Measurements from ENCODE around the gene HECTD1.
"Not testable (repeated sequence)": the region's sequence is repeated elsewhere in the genome, so short reads cannot be mapped to it uniquely, and the experiment has no call there.

Gene HECTD1

GRCh38 chr14:31228533-31228932 lies 20.9 kb upstream of the HECTD1 start:
- no peak for DNase-seq (ENCODE audit: low read depth in 2 of 2)

GRCh38 chr14:31224808-31225207 lies 17.2 kb upstream of the HECTD1 start:
- DNase-seq (ENCODE audit: low read depth in 2 of 2): no peak

GRCh38 chr14:31223331-31223730 lies 15.7 kb upstream of the HECTD1 start:
- no peak for DNase-seq (ENCODE audit: low read depth in 2 of 2)

- no peak for DNase-seq (ENCODE audit: low read depth in 2 of 2)
Observed at GRCh38 chr14:31222834-31223233, 15.2 kb upstream of the HECTD1 start.

DNA sequence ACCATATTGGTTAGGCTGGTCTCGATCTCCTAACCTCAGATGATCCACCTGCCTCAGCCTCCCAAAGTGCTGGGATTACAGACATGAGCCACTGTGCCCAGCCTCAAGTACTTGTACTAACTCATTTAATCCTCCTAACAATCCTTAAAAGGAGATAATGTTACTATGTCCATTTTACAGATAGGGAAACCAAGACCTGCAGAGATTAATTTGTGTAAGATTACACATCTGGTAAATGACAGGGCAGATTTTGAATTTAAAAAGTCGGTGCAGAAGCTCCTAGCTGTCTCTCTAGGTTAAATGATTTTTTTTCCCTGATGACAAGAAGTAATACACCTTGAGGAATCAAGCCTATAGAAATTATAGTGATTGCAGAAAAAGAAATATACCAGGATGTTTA lies 13.7 kb upstream of the HECTD1 start:
- no peak for DNase-seq (ENCODE audit: low read depth in 2 of 2)

DNA sequence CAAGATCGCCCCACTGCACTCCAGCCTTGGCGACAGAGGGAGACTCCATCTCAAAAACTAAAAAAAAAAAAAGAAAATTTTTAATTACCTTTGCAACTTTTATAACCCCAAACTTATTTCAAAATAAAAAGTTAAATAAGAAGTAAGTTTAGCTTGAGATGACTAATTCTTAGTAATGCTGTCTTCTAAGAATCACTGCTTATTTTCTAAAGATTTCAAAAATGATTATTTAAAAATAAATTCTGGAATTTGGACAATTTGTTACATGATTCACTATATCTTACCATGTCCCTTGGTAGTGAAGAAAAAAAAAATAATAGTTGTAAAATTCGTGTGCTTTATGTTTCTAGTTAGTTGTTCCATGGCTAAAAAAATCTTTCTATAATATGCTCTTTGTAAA lies 11.6 kb upstream of the HECTD1 start:
- DNase-seq (ENCODE audit: low read depth in 2 of 2): no peak

- DNase-seq (ENCODE audit: low read depth in 2 of 2): no peak
Observed at GRCh38 chr14:31216359-31216758, 8.8 kb upstream of the HECTD1 start.

GRCh38 chr14:31212893-31213292 lies 5.3 kb upstream of the HECTD1 start:
- DNase-seq (ENCODE audit: low read depth in 2 of 2): no peak

DNA sequence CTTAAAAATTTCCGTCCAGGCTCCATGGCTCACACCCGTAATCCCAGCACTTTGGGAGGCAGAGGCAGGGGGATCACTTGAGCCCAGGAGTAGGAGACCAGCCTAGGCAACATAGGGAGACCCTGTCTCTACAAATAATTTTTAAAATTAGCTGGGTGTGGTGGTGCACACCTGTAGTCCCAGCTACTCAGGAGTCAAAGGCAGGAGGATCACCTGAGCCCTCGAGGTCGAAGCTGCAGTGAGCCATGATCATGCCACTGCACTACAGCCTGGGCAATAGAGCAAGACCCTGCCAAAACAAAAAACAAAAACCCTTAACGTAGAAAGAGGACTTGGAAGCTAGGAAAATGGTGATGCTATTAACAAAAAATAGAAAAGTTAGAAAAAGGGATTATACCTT lies 2.0 kb upstream of the HECTD1 start:
- DNase-seq (ENCODE audit: low read depth in 2 of 2): no peak

GRCh38 chr14:31208546-31209424 lies 1.2 kb upstream of the HECTD1 start:
- peak; percentile 11 to 20 for DNase-seq (ENCODE audit: low read depth in 2 of 2)

DNA sequence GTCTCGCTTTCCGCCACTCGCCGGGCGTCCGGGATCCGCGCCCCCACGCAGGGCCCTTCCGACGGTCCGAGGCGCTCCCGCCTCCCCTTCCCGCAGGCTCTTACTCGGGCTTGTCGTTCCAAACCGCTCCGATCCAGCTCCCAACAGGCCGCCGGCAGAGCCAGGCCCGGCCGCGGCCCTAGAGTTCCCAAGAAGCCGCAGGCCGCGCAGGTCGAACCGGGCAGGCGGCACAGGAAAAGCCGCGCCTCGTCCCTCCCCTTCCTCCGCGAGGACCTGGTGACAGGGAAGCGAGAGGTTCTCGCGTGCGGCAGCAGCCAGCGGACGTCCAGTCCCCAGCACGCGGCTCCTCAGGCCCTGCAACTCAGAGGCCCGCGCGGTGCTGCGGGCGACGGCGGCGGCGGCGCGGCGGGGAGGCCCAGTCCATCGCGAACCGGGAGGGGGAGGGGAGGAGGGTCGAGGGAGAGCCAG lies 272 bp downstream of the HECTD1 start:
- DNase-seq (ENCODE audit: low read depth in 2 of 2): no peak

DNA sequence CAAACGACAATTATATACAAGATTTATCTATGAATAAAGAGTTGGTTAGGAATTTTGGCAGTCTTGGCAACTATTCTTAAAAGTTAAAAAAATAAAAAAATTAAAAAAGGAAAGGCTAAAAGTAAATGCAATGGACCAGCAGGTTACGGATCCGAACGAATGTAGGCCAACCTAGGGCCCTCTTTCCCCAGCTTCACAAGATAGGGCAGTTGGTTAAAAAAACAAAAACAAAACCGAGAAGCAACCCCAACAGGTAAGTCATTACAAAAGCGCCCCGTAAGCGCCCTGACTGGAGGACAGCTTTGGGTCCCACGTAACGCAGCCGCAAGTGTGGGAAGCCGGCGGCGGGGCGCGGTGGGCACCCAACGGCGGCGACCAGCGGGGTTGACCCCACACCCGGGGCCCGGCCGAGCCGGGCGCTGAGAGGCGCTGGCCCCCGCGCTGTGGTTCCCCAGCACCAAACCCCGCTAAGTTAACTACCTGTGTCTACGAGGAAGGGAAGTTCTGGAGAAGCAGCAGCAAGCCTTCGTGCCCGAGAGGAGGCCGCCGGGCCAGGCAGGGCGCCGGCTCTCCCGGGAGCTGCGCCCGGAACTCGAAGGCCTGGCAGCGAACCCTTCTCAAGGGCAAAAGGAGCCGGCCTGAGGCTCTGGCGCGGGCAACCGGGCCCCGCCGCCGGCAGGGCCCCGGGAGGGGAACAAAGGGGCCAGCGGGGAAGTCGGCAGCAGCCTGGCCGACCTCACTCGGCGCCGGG lies 882 bp downstream of the HECTD1 start:
- DNase-seq (ENCODE audit: low read depth in 2 of 2): peak; percentile 47 to 50

GRCh38 chr14:31205681-31206535 lies 1.7 kb downstream of the HECTD1 start:
- DNase-seq (ENCODE audit: low read depth in 2 of 2): no peak

DNA sequence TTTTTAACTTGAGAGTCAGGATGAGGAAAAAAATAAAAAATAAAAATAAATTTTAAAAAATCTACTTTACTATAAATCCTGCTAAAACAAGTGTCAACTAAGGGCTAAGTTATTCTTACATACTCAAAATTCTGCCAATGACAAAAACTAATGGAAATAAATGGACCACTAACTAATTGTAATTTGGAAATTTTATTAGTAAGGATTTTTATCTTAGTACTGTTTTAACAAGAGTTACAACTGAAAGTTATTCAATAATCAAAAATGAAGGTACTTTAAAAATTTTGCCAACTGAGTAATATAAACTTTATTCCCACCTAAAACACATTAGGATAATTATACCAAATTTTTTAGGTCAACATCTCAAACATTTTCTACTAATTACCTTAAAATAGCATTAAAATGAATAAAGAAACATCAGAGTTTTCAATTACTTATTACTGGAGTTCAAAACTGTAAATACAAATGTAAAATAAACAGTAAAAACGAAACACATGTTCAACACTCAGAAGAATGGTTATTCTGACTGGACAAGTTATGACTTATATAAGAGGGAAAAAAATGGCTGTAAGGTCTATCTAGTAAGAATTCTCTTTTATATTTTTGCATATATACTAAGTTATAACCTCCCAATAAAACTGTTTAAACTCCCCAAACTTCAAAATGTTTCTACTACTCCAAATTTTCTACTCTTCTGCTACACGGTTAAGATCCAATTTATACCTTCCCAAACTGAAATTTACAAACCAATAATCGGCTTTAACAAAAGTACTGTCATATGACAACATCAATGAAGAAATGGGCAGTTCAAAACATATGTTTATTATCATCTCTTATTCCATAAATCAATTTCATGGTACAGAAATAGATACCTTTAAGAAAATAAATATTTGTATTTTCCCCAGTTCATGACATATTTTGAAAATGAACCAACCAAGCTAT lies 2.7 kb downstream of the HECTD1 start:
- DNase-seq (ENCODE audit: low read depth in 2 of 2): no peak

DNA sequence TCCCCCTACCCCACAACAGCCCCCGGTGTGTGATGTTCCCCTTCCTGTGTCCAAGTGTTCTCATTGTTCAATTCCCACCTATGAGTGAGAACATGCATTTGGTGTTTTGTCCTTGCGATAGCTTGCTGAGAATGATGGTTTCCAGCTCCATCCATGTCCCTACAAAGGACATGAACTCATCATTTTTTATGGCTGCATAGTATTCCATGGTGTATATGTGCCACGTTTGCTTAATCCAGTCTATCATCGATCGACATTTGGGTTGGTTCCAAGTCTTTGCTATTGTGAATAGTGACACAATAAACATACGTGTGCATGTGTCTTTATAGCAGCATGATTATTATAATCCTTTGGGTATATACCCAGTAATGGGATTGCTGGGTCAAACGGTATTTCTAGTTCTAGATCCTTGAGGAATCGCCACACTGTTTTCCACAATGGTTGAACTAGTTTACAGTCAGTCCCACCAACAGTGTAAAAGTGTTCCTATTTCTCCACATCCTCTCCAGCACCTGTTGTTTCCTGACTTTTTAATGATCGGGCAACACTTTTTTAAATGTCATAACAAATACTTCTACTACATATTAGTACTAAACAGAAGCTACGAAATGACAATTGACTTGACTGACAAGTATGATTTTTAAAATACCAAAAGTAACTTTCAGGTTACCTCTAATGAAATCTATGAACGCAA lies 3.5 kb downstream of the HECTD1 start:
- DNase-seq (ENCODE audit: low read depth in 2 of 2): not testable (repeated sequence)

DNA sequence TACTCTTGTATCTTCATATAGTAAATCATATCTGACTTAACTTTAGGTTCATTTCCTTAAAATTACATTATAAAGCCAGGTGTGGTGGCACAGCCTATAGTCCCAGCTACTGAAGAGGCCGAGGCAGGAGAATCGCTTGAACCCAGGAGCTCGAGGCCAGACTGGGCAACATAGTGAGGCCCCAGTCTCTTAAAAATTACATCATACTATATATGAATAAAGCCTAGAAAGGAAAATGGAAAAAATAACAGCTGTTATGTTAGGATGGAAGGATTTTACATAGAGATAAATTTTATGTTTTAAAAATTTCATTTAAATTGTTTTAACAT lies 4.2 kb downstream of the HECTD1 start:
- DNase-seq (ENCODE audit: low read depth in 2 of 2): no peak

DNA sequence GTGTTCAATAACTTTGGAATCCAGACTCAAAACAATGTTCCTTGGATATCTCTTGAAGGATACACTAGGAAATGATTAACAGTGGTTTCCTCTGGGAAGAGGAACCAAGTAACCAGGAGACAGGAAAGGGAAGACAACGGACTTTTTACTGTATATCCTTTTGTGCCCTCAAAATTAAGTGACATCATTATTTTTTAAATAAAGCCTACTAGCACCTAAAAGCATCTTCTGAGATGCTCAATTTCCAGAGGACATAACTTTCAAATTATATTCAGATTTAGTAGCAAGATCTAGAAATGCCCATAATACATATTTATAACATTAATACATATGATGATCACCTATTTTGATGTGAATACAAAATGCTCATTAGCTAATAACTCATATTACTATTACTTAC lies 6.5 kb downstream of the HECTD1 start:
- no peak for DNase-seq (ENCODE audit: low read depth in 2 of 2)

GRCh38 chr14:31200702-31200990 lies 6.9 kb downstream of the HECTD1 start:
- DNase-seq (ENCODE audit: low read depth in 2 of 2): no peak

- DNase-seq (ENCODE audit: low read depth in 2 of 2): no peak
Observed at GRCh38 chr14:31197671-31198070, 9.9 kb downstream of the HECTD1 start.

DNA sequence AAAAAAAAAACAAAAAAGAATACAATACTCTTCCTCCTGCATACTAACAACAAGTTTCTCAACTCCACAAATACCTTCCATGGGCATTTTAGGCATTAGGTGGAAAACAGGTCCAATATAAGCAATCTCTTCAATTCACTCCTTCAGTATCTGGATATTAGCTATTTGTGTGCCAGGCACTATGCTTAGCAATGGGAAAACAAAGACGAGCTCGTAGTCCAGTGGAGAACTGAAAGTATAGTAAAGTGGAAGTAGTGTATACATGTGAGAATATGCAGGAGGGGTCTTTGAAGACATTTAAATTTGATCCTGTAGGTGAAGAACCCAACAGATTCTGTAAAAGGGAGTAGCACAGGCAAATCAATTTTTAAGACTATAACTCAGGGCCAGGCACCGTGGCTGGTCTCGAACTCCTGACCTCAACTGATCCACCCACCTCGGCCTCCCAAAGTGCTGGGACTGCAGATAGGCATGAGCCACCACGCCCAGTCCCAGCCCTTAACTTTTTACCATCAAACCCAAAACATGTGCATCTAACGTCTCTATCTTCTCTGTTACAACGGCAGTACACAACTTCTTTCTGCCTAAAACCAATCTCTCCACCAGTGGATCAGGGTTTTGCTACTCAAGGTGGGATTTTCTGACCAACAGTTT lies 10.6 kb downstream of the HECTD1 start:
- no peak for DNase-seq (ENCODE audit: low read depth in 2 of 2)

Data from stimulated activated CD4-positive, alpha-beta T cell treated with anti-CD3 and anti-CD28 coated beads, Interleukin-4, amount 100 ng/mL, for 48 hours (primary cell).